Activated CD4-positive, alpha-beta memory T cell treated with anti-CD3 and anti-CD28 coated beads for 36 hours (primary cell): ENCODE data around the gene TTYH3. TPM values are rescaled to one million over a fixed set of nuclear protein-coding genes. Genes with fewer than 3 reads are reported as not detected.
"Not testable (repeated sequence)": the region's sequence is repeated elsewhere in the genome, so short reads cannot be mapped to it uniquely, and the experiment has no call there.

Source experiments
- CTCF ChIA-PET: fragments of 350-600 bp; sonication (Branson Sonifier 250); formaldehyde crosslinking; loops from one replicate; lab custom pipeline; 2021; ENCODE audit warnings: antibody characterized with exemption, inconsistent platforms; lab: Charles Lee
- POLR2A ChIA-PET: fragments of 350-600 bp; sonication (Branson Sonifier 250); formaldehyde crosslinking; loops from one replicate; lab custom pipeline; 2021; ENCODE audit warnings: antibody characterized with exemption; lab: Charles Lee
- DNase-seq: peaks from one replicate; pipeline ENCODE4 v3.0.0-alpha.2; 2020
- H3K27ac Mint-ChIP-seq: one replicate; pipeline ENCODE4 v1.8.0; 2021; ENCODE audit warnings: mixed read lengths
- H3K27me3 Mint-ChIP-seq: one replicate; pipeline ENCODE4 v1.8.0; 2021; ENCODE audit warnings: mixed read lengths
- H3K36me3 Mint-ChIP-seq: one replicate; pipeline ENCODE4 v1.8.0; 2021; ENCODE audit warnings: mixed read lengths
- H3K4me1 Mint-ChIP-seq: one replicate; pipeline ENCODE4 v1.8.0; 2021; ENCODE audit warnings: low read depth, mixed read lengths
- H3K4me3 Mint-ChIP-seq: one replicate; pipeline ENCODE4 v1.8.0; 2021; ENCODE audit warnings: mild to moderate bottlenecking, mixed read lengths
- H3K9me3 Mint-ChIP-seq: one replicate; pipeline ENCODE4 v1.8.0; 2021; ENCODE audit warnings: mixed read lengths
- intact Hi-C: fragments of 100-400 bp; cut with micrococcal nuclease; formaldehyde crosslinking; loops from one replicate; pipeline ENCODE4 v1.15.1; 2023
- total RNA-seq, 2 experiments: library from RNA; stranded (reverse); gene quantifications; one replicate each; pipeline ENCODE4 v1.2.3, GENCODE V29; 2021

TTYH3 gene
- 10 to 100 TPM; 13.5 to 14.8 TPM for total RNA-seq

GRCh38 chr7:2631946-2632732 lies at the start of gene TTYH3:
TTYH3 (plus strand) TSS chr7:2631986; CDS start chr7:2632156, 170 bp downstream.
- Mint-ChIP-seq H3K4me3 (peak within 1 kb of the TSS; percentile 87), H3K27ac (peak within 1 kb of the TSS; percentile 60), H3K27me3 (peaks cover 3% of the 10 kb centered on the region), H3K9me3 (no peaks in the 10 kb centered on the region), H3K4me1 (peaks cover 15% of the 10 kb centered on the region), H3K36me3 (no peaks in the 10 kb centered on the region)
- DNase-seq, result no peak
- ChIA-PET POLR2A (interaction anchor here (2.0 kb wide), 1 partner anchor 78 kb away, joined by 5 read pairs; no protein-coding TSS in a partner anchor), CTCF (interaction anchor here (0.8 to 1.9 kb wide), 6 partner anchors 38 to 233 kb away, joined by 3 to 10 read pairs (median 3); no protein-coding TSS in a partner anchor)
- intact Hi-C loops, result loop anchor here (1.0 to 5.0 kb wide), 5 partner anchors 65 to 230 kb away; partner anchors contain the start of genes BRAT1 and CHST12

- Mint-ChIP-seq H3K4me1 (no peaks in the 10 kb centered on the region), H3K4me3 (no peak overlapping the region), H3K36me3 (peaks cover 3% of the 10 kb centered on the region), H3K9me3 (no peaks in the 10 kb centered on the region), H3K27me3 (no peaks in the 10 kb centered on the region), H3K27ac (no peak overlapping the region)
- ChIA-PET POLR2A (no interaction called here), CTCF (no interaction called here)
- no peak for DNase-seq
- intact Hi-C loops, result no loop called here
Measured at GRCh38 chr7:2582006-2582735, 49.6 kb upstream of the TTYH3 start.

GRCh38 chr7:2583798-2584580 lies 47.8 kb upstream of the TTYH3 start:
- Mint-ChIP-seq H3K27me3 (no peaks in the 10 kb centered on the region), H3K4me1 (no peaks in the 10 kb centered on the region), H3K27ac (no peak overlapping the region), H3K36me3 (peaks cover 3% of the 10 kb centered on the region), H3K9me3 (no peaks in the 10 kb centered on the region), H3K4me3 (no peak overlapping the region)
- intact Hi-C loops, result no loop called here
- ChIA-PET POLR2A (no interaction called here), CTCF (no interaction called here)
- DNase-seq, result no peak

GRCh38 chr7:2585446-2585845 lies 46.3 kb upstream of the TTYH3 start:
- CTCF ChIA-PET, result no interaction called here
- Mint-ChIP-seq H3K36me3 (peaks cover 3% of the 10 kb centered on the region), H3K27ac (no peak overlapping the region), H3K4me3 (no peak overlapping the region), H3K4me1 (no peaks in the 10 kb centered on the region), H3K27me3 (no peaks in the 10 kb centered on the region), H3K9me3 (no peaks in the 10 kb centered on the region)
- POLR2A ChIA-PET, result no interaction called here
- no peak for DNase-seq
- intact Hi-C loops, result no loop called here

- H3K9me3 Mint-ChIP-seq, result no peaks in the 10 kb centered on the region
- ChIA-PET CTCF (no interaction called here), POLR2A (no interaction called here)
- no peak for DNase-seq
- intact Hi-C loops, result no loop called here
- H3K27ac Mint-ChIP-seq, result no peak overlapping the region
- no peaks in the 10 kb centered on the region for H3K27me3 Mint-ChIP-seq
- no peaks in the 10 kb centered on the region for H3K4me1 Mint-ChIP-seq
- H3K4me3 Mint-ChIP-seq, result no peak overlapping the region
- peaks cover 3% of the 10 kb centered on the region for H3K36me3 Mint-ChIP-seq
Measured at GRCh38 chr7:2586326-2587020, 45.3 kb upstream of the TTYH3 start.

- no peaks in the 10 kb centered on the region for H3K9me3 Mint-ChIP-seq
- no peaks in the 10 kb centered on the region for H3K4me1 Mint-ChIP-seq
- peaks cover 5% of the 10 kb centered on the region for H3K36me3 Mint-ChIP-seq
- intact Hi-C loops, result no loop called here
- CTCF ChIA-PET, result no interaction called here
- POLR2A ChIA-PET, result no interaction called here
- no peak for DNase-seq
- H3K27ac Mint-ChIP-seq, result no peak overlapping the region
- no peaks in the 10 kb centered on the region for H3K27me3 Mint-ChIP-seq
- no peak overlapping the region for H3K4me3 Mint-ChIP-seq
Measured at GRCh38 chr7:2587134-2587533, 44.7 kb upstream of the TTYH3 start.

- ChIA-PET POLR2A (no interaction called here), CTCF (no interaction called here)
- no peak overlapping the region for H3K27ac Mint-ChIP-seq
- intact Hi-C loops, result no loop called here
- H3K4me1 Mint-ChIP-seq, result no peaks in the 10 kb centered on the region
- peaks cover 5% of the 10 kb centered on the region for H3K36me3 Mint-ChIP-seq
- no peak overlapping the region for H3K4me3 Mint-ChIP-seq
- no peak for DNase-seq
- H3K27me3 Mint-ChIP-seq, result no peaks in the 10 kb centered on the region
- no peaks in the 10 kb centered on the region for H3K9me3 Mint-ChIP-seq
Measured at GRCh38 chr7:2587778-2588177, 44.0 kb upstream of the TTYH3 start.

- Mint-ChIP-seq H3K9me3 (no peaks in the 10 kb centered on the region), H3K27me3 (no peaks in the 10 kb centered on the region), H3K4me3 (no peak overlapping the region), H3K27ac (no peak overlapping the region), H3K36me3 (peaks cover 5% of the 10 kb centered on the region), H3K4me1 (no peaks in the 10 kb centered on the region)
- DNase-seq, result no peak
- intact Hi-C loops, result no loop called here
- ChIA-PET POLR2A (no interaction called here), CTCF (interaction anchor here (1.1 kb wide), 1 partner anchor 158 kb away, joined by 3 read pairs; no protein-coding TSS in a partner anchor)
Measured at GRCh38 chr7:2589341-2589740, 42.4 kb upstream of the TTYH3 start.

GRCh38 chr7:2589941-2590340 lies 41.8 kb upstream of the TTYH3 start:
- H3K36me3 Mint-ChIP-seq, H3K4me3 Mint-ChIP-seq, H3K27ac Mint-ChIP-seq, CTCF ChIA-PET, DNase-seq, intact Hi-C loops, H3K9me3 Mint-ChIP-seq, H3K27me3 Mint-ChIP-seq, H3K4me1 Mint-ChIP-seq, POLR2A ChIA-PET: not testable (repeated sequence)

- peaks cover 5% of the 10 kb centered on the region for H3K36me3 Mint-ChIP-seq
- intact Hi-C loops, result no loop called here
- H3K27me3 Mint-ChIP-seq, result no peaks in the 10 kb centered on the region
- POLR2A ChIA-PET, result no interaction called here
- no peak overlapping the region for H3K4me3 Mint-ChIP-seq
- no peaks in the 10 kb centered on the region for H3K9me3 Mint-ChIP-seq
- no peaks in the 10 kb centered on the region for H3K4me1 Mint-ChIP-seq
- H3K27ac Mint-ChIP-seq, result no peak overlapping the region
- DNase-seq, result no peak
- CTCF ChIA-PET, result no interaction called here
Measured at GRCh38 chr7:2592375-2592865, 39.4 kb upstream of the TTYH3 start.

GRCh38 chr7:2593036-2593727 lies 38.6 kb upstream of the TTYH3 start:
- Mint-ChIP-seq H3K27ac (no peak overlapping the region), H3K4me3 (no peak overlapping the region), H3K27me3 (no peaks in the 10 kb centered on the region), H3K9me3 (no peaks in the 10 kb centered on the region), H3K36me3 (peaks cover 5% of the 10 kb centered on the region), H3K4me1 (no peaks in the 10 kb centered on the region)
- CTCF ChIA-PET, result no interaction called here
- intact Hi-C loops, result no loop called here
- no peak for DNase-seq
- POLR2A ChIA-PET, result no interaction called here
